ENCODE data around the gene CCT2. TPM values are rescaled to one million over a fixed set of nuclear protein-coding genes. Genes with fewer than 3 reads are reported as not detected.

The CCT2 gene
- total and polyA plus RNA-seq, 8 donors: 41.6 to 69.1 (median 61.6) TPM

DNA sequence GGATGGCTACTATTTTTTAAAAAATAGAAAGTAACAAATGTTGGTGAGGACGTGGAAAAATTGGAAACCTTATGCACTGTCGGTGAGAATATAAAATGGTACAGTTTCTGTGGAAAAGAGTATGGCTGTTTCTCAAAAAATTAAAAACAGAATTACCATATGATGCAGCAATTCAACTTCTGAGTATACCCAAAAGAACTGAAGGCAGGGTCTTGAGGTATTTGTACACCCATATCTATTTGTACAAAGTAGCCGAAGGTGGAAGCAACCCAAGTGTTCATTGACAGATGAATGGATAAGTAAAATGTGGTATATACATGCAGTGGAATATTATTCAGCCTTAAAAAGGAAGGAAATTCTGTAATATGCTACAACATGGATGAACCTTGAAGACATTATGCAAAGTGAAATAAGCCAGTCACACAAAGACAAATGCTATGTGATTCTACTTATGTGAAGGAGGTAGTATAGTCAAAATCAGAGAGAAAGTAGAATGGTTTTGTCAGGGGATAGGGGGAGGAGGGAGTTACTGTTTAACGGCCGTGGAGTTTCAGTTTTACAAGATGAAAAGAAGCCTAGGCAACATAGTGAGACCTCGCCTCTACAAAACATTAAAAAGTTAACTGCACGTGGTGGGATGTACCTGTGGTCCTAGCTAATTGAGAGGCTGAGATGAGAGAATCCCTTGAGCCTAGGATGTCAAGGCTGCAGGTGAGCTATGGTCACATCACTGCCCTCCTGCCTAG is 38.4 kb upstream of the CCT2 start:
- 95 to 97% methylated on average over 7 of the region's 7 CpGs for WGBS, 2 donors
- intact Hi-C loops (cut with DNase I): no loop called here
- Histone ChIP-seq H3K36me3 (no peaks in the 10 kb centered on the region), H3K4me3 (no peak overlapping the region), H3K27ac (no peak overlapping the region), H3K9me3 (no peaks in the 10 kb centered on the region), H3K27me3 (no peaks in the 10 kb centered on the region), H3K4me1 (no peaks in the 10 kb centered on the region)
- ATAC-seq: no peak
- no peak for DNase-seq
- no peak for FAIRE-seq
- TF ChIP-seq, protein P1, sequence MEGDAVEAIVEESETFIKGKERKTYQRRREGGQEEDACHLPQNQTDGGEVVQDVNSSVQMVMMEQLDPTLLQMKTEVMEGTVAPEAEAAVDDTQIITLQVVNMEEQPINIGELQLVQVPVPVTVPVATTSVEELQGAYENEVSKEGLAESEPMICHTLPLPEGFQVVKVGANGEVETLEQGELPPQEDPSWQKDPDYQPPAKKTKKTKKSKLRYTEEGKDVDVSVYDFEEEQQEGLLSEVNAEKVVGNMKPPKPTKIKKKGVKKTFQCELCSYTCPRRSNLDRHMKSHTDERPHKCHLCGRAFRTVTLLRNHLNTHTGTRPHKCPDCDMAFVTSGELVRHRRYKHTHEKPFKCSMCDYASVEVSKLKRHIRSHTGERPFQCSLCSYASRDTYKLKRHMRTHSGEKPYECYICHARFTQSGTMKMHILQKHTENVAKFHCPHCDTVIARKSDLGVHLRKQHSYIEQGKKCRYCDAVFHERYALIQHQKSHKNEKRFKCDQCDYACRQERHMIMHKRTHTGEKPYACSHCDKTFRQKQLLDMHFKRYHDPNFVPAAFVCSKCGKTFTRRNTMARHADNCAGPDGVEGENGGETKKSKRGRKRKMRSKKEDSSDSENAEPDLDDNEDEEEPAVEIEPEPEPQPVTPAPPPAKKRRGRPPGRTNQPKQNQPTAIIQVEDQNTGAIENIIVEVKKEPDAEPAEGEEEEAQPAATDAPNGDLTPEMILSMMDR (IDR thresholded peaks at IDR 0.05): no peak

DNA sequence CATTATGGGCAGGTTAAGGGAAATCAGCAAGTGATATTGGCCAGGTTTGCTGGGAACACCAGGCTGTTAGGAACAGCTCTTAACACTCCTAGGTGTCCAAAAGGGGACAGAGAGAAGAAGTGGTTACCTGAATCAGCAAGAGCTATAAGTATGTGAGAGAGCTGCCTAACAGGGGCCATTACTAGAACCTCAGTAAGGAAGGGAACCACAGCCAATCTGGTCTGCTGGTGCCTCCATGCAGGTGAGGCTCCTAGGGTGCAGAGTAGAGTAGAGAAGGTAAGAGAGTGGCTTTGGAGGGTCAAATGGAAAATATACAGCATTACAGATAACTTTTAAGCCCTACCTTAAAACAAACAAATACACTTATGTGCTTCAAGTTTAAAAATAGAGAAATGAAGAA is 36.6 kb upstream of the CCT2 start:
- DNase-seq (no peak), ATAC-seq (no peak), FAIRE-seq (no peak)
- no peaks in the 10 kb centered on the region for H3K36me3 ChIP-seq
- intact Hi-C loops (cut with DNase I): no loop called here
- TF ChIP-seq, protein P1 (IDR thresholded peaks at IDR 0.05): no peak
- H3K9me3 ChIP-seq: no peaks in the 10 kb centered on the region
- H3K27ac ChIP-seq: no peak overlapping the region
- H3K4me1 ChIP-seq: peaks cover 0 to 4% (median 0%) of the 10 kb centered on the region in 3 donors
- no peak overlapping the region for H3K4me3 ChIP-seq
- no peaks in the 10 kb centered on the region for H3K27me3 ChIP-seq

DNA sequence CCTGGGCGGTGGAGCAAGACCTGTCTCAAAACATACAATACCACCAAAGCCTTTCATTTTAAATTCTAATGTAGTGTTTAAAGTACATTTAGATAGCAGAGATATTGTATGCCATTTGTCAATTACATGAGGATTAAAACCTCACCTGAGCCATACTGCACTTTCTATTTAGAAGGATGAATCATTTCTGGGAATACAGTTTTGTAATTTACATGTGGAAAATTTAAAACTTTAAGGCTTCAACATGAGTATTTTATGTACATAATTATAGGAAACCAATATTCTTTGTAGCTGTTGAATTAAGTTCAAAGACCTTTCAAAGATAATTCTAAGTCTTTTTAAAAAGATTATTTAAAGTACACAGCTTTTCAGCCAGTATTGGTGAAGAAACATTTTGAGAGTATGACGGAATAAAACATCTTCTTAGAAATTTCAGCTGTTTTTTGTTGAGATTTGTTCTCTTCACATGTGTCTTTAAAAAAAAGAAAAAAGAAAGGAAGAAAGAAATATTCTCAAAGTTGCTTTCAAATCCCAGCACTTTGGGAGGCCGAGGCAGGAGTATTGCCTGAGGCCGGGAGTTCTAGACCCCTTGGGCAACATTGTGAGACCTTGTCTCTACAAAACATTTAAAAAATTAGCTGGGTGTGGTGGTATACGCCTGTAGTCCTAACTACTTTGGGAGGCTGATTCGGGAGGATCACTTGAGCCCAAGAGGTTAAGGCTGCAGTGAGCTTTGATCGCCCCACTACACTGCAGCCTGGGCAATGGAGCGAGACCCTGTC is 34.5 kb upstream of the CCT2 start:
- Histone ChIP-seq H3K27me3 (no peaks in the 10 kb centered on the region), H3K4me3 (no peak overlapping the region), H3K4me1 (peaks cover 0 to 9% (median 0%) of the 10 kb centered on the region in 3 donors), H3K36me3 (no peaks in the 10 kb centered on the region), H3K9me3 (no peaks in the 10 kb centered on the region), H3K27ac (no peak overlapping the region)
- DNase-seq: no peak
- TF ChIP-seq, protein P1 (IDR thresholded peaks at IDR 0.05): no peak
- no peak for ATAC-seq
- 91 to 92% methylated on average over 8 of the region's 8 CpGs for WGBS, 2 donors
- intact Hi-C loops (cut with DNase I): no loop called here
- no peak for FAIRE-seq

DNA sequence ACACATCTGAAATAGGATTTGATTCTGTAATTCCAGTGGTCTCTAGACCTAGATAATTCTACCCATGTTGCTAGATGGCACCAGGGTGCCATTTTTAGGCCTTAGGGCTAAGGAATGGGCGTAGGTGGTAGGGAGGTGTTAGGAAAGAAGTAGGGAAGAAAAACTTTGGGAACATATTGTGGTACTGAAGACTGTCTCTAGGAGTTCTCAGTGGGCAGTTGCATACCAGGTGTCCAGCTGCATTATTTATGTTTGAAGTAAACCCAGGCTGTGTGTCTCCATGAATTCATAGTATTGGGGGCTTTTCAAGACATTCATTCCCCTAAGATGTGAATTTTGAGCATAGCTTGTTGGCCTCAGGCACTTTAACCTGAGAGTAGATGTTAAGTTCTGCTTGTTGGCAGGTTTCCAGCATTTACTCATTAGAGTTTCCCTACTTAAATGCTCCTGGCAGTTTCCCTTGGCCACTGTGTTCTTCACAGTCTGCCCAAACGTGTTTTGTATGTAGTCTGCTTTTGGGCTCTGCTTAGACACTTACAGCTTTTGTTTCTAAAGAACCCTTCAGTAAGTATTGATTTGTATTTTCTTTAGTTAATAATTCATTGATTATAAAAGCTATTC is 31.5 kb upstream of the CCT2 start:
- H3K4me3 ChIP-seq: no peak overlapping the region
- TF ChIP-seq, protein P1 (IDR thresholded peaks at IDR 0.05): no peak
- ATAC-seq (peak; percentile 31 to 72 (median 64)), FAIRE-seq (no peak), DNase-seq (peak in 1 of 6 donors; percentile 13)
- H3K4me1 ChIP-seq: peaks cover 0 to 9% (median 0%) of the 10 kb centered on the region in 3 donors
- WGBS, 2 donors: 51% methylated on average over 2 of the region's 2 CpGs
- H3K27me3 ChIP-seq: no peaks in the 10 kb centered on the region
- no peaks in the 10 kb centered on the region for H3K9me3 ChIP-seq
- intact Hi-C loops (cut with DNase I): no loop called here
- H3K36me3 ChIP-seq: no peaks in the 10 kb centered on the region
- no peak overlapping the region for H3K27ac ChIP-seq
